Ovary (tissue), 3 donors: Measurements from ENCODE around the gene RRH.

Experiments used
- EP300 ChIP-seq: sonication (generic); formaldehyde crosslinking; IDR thresholded peaks from one replicate; pipeline ENCODE4 v1.6.1; 2017; ENCODE audit warnings: antibody characterized with exemption
- POLR2A ChIP-seq: fragments of 450-650 bp; IDR thresholded peaks from one replicate; pipeline ENCODE4 v1.6.1; 2017; ENCODE audit warnings: antibody characterized with exemption, mild to moderate bottlenecking, moderate library complexity
- TF ChIP-seq, protein P1 (sequence below), 3 donors: fragments of 450-650 bp in 2 of 3; fragments of 200-600 bp in 1 of 3; IDR thresholded peaks; one replicate each; pipeline versions ENCODE4 v1.5.1 to v1.8.0; 2016 to 2022; ENCODE audit warnings: antibody characterized with exemption in 3 of 3, mild to moderate bottlenecking in 1 of 3
- donor health status: DM: no; HTN: no; CAD: no.

DNA sequence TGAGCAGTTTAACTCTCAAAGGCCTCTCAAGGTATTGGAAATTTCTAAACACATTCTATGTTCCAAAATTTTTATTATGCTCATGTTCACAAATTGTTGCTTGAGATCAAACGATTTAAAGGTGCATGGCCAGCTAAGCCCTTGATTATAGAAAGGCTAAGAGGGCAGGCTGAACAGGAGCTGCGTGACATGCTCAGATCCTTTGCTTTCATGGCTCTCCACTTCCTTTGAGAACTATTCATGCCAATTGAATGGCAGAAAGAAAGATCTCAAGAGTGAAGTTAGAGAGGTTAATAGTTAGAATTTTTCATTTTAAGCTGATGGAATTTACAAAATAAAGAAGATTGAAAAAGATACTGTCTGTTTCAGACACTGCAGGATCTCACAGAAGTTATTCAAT, 20.7 kb downstream of the RRH start:
- TF ChIP-seq, protein P1, sequence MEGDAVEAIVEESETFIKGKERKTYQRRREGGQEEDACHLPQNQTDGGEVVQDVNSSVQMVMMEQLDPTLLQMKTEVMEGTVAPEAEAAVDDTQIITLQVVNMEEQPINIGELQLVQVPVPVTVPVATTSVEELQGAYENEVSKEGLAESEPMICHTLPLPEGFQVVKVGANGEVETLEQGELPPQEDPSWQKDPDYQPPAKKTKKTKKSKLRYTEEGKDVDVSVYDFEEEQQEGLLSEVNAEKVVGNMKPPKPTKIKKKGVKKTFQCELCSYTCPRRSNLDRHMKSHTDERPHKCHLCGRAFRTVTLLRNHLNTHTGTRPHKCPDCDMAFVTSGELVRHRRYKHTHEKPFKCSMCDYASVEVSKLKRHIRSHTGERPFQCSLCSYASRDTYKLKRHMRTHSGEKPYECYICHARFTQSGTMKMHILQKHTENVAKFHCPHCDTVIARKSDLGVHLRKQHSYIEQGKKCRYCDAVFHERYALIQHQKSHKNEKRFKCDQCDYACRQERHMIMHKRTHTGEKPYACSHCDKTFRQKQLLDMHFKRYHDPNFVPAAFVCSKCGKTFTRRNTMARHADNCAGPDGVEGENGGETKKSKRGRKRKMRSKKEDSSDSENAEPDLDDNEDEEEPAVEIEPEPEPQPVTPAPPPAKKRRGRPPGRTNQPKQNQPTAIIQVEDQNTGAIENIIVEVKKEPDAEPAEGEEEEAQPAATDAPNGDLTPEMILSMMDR (IDR thresholded peaks at IDR 0.05): no peak
- TF ChIP-seq EP300 (no peak), POLR2A (no peak)
